ENCODE data around the gene LMX1A. TPM values are rescaled to one million over a fixed set of nuclear protein-coding genes. Genes with fewer than 3 reads are reported as not detected.

LMX1A gene
- total and polyA plus RNA-seq, 9 of the 15 experiments (the other 6 are each of a cell fraction or from before 2014, with no cell fraction given): not detected

DNA sequence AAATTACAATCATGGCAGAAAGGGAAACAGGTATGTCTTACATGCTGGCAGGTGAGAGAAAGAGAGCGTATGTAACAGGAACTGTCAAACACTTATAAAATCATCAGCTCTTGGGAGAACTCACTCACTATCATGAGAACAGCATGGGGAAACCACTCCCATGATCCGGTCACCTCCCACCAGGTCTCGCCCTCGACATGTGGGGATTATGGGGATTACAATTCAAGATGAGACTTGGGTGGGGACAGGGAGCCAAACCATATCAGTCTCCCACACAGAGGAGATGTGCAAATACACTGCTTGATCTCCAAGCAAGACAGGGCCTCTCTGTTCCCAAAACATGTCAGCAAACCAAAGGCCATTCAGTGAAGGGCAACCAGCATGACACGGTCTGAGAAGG is 27.4 kb downstream of the LMX1A start:
- H4K20me1 ChIP-seq (replicated peaks; ENCODE audit: control insufficient read depth, insufficient read depth, low read length): no peaks in the 10 kb centered on the region
- no peak for DNase-seq (ENCODE audit: extremely low read depth in 1 of 4, low spot score in 3 of 4)
- 2% methylated on average over 5 of the region's 5 CpGs for WGBS (ENCODE audit: insufficient coverage, low coverage, missing lambda C conversion rate)
- H2AFZ ChIP-seq (ENCODE audit: low read depth, low read length): no peak overlapping the region
- no peak for ATAC-seq
- H3K9me1 ChIP-seq (ENCODE audit: control insufficient read depth, insufficient read depth, low read length): no peaks in the 10 kb centered on the region
- H3K4me2 ChIP-seq (ENCODE audit: insufficient read depth, low read length): no peak overlapping the region
- H3K9me3 ChIP-seq (replicated peaks; ENCODE audit: control insufficient read depth, insufficient read depth, low read depth, low read length): no peaks in the 10 kb centered on the region
- H3K27me3 ChIP-seq (ENCODE audit: control insufficient read depth in 2 of 2, insufficient read depth in 2 of 2, low read length in 2 of 2): no peaks in the 10 kb centered on the region
- BruUV-seq (replicated peaks): no TSS peak
- TF ChIP-seq HNRNPH1 (optimal IDR thresholded peaks at IDR 0.05; ENCODE audit: low read depth, low read length) (no peak), MITF (IDR thresholded peaks at IDR 0.05) (no peak), SUPT5H (IDR thresholded peaks at IDR 0.05) (no peak), FIP1L1 (IDR thresholded peaks at IDR 0.05; ENCODE audit: low read depth, low read length, poor library complexity, severe bottlenecking) (no peak)
- POLR2A ChIA-PET: no interaction called here
- H3K9ac ChIP-seq (ENCODE audit: insufficient read depth in 1 of 2, low read depth in 2 of 2, low read length in 2 of 2): no peak overlapping the region
- no peak for FAIRE-seq
- H3K4me1 ChIP-seq (replicated peaks in 1 of 2; ENCODE audit: control insufficient read depth in 2 of 2, insufficient read depth in 2 of 2, low read length in 2 of 2): no peaks in the 10 kb centered on the region
- CTCF ChIA-PET (ENCODE audit: low intra/inter-chr PET ratio): no interaction called here
- no peaks in the 10 kb centered on the region for H3K79me2 ChIP-seq (ENCODE audit: control insufficient read depth, insufficient read depth, low read length)
- H3K27ac ChIP-seq (ENCODE audit: extremely low read depth, low read depth, low read length): no peak overlapping the region
- H3K4me3 ChIP-seq: no peak overlapping the region
- in situ Hi-C loops (cut with MboI) (no loop called here), intact Hi-C loops (cut with micrococcal nuclease) (no loop called here)
- no peaks in the 10 kb centered on the region for H3K36me3 ChIP-seq (ENCODE audit: control insufficient read depth, insufficient read depth, low read length)

DNA sequence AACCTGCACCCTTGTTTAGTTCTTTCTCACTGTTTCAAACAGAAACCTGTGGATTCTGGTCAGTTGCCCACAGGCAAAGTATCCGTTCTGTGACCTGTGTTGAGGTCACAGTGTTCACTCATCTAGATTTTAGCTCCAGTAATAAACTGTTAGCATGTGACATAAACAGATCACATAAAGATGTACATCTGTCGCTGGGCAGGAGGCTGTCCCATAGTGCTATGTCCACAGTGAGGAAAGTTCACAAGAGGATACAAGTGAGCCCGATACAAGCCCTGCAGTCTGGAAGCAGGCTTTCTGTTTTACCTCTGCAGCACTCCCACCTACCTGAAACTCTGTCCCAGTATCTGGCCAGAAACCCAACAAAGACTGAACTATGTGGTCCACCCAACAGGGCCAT is 28.4 kb downstream of the LMX1A start:
- H3K36me3 ChIP-seq (ENCODE audit: control insufficient read depth, insufficient read depth, low read length): no peaks in the 10 kb centered on the region
- no peak for DNase-seq (ENCODE audit: extremely low read depth in 1 of 4, low spot score in 3 of 4)
- ChIA-PET POLR2A (no interaction called here), CTCF (ENCODE audit: low intra/inter-chr PET ratio) (no interaction called here)
- H3K9me3 ChIP-seq (replicated peaks; ENCODE audit: control insufficient read depth, insufficient read depth, low read depth, low read length): no peaks in the 10 kb centered on the region
- no peak overlapping the region for H3K9ac ChIP-seq (ENCODE audit: insufficient read depth in 1 of 2, low read depth in 2 of 2, low read length in 2 of 2)
- no peaks in the 10 kb centered on the region for H3K79me2 ChIP-seq (ENCODE audit: control insufficient read depth, insufficient read depth, low read length)
- H3K4me3 ChIP-seq: no peak overlapping the region
- no peaks in the 10 kb centered on the region for H4K20me1 ChIP-seq (replicated peaks; ENCODE audit: control insufficient read depth, insufficient read depth, low read length)
- no peaks in the 10 kb centered on the region for H3K9me1 ChIP-seq (ENCODE audit: control insufficient read depth, insufficient read depth, low read length)
- 2% methylated on average over 3 of the region's 3 CpGs for WGBS (ENCODE audit: insufficient coverage, low coverage, missing lambda C conversion rate)
- H3K4me2 ChIP-seq (ENCODE audit: insufficient read depth, low read length): no peak overlapping the region
- BruUV-seq (replicated peaks): no TSS peak
- no peak overlapping the region for H3K27ac ChIP-seq (ENCODE audit: extremely low read depth, low read depth, low read length)
- in situ Hi-C loops (cut with MboI) (no loop called here), intact Hi-C loops (cut with micrococcal nuclease) (no loop called here)
- no peak overlapping the region for H2AFZ ChIP-seq (ENCODE audit: low read depth, low read length)
- TF ChIP-seq, protein P1, sequence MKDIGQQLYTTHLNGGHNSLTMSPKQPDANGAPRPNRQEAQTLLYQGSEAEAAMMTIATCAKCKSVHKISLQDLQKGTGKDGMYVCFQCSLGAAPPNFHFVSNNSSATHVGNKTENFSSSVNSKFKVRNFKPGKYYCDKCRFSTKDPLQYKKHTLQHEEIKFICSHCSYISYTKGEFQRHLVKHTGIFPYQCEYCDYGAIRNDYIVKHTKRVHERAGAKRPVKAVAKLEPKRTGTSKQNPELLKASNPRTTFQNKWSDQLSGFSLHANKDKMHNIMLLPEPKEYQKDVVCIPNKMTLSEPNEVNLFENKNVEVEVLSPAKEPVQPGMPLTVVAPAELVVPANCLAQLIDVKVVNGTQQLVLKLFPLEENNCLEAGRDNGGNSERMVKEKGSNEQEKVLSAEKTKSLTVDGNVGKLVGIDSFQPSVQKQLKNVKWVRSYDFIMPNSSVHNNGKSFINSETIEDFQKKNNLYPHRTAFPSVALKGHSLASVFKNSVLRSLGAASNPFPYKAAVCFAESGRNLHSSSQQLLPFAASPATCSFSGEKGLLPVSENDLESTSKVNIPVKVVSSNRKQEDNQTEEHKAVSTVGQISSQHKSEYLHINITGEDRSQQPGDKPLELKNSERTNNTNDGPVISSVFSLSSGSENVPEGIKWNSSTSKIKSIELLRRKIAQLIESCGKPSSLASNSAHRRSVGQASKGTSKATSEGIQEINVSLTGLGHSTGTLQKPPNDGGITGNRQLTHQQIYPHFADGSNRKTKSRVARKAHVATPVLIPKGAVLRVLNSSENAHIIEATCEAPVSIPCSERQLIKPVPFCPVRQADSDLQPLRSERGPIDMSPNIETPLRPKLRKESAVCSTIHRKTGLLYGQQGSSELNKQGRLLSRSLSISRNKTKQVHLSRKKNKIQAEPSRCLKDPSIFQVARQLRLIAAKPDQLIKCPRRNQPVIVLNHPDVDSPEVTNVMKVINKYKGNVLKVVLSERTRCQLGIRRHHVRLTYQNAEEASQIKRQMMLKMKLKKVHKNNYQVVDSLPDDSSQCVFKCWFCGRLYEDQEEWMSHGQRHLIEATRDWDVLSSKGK (CRISPR knock-in tag; IDR thresholded peaks at IDR 0.05): no peak
- no peak for TF ChIP-seq PCBP1 (IDR thresholded peaks at IDR 0.05; ENCODE audit: low read depth, low read length, poor library complexity, severe bottlenecking)
- no peak for ATAC-seq
- H3K4me1 ChIP-seq (replicated peaks in 1 of 2; ENCODE audit: control insufficient read depth in 2 of 2, insufficient read depth in 2 of 2, low read length in 2 of 2): no peaks in the 10 kb centered on the region
- FAIRE-seq: no peak
- no peaks in the 10 kb centered on the region for H3K27me3 ChIP-seq (ENCODE audit: control insufficient read depth in 2 of 2, insufficient read depth in 2 of 2, low read length in 2 of 2)
